RPMI8226 (cell line): Measurements from ENCODE around the gene STYXL2.
A peak's percentile ranks its signal among the peaks of the same experiment; 100 is the strongest.

Source experiments
- DNase-seq: peaks from one replicate; pipeline ENCODE4 v3.0.0-alpha.2; 2015

The STYXL2 gene

DNA sequence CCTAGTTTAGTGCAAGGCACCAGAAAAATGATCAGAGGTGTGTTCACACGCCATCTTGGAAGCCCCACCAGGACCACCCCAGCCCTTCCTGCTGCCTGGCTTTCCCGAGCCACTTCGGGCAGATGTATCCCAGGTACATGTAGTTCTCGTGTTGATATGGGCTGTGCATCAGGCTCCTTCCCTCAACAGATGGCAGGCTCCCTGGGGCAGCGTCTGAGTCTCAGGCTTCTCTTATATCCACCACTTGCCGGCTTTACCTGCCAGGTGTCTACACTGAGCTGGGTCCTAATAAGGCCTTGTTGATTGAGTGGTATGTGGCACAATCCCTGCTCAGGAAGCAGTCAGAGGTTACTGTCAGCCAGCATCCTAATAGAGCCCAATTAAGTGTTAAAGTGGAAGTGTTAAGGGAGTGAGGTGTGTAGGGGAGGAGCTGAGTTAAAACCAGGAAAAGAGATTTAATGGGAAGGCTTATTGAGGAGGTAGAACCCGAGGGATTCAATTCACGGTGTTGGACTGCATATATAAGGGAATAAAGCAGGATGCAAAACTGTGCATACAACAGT is 12.2 kb upstream of the STYXL2 start:
- DNase-seq, result no peak

DNA sequence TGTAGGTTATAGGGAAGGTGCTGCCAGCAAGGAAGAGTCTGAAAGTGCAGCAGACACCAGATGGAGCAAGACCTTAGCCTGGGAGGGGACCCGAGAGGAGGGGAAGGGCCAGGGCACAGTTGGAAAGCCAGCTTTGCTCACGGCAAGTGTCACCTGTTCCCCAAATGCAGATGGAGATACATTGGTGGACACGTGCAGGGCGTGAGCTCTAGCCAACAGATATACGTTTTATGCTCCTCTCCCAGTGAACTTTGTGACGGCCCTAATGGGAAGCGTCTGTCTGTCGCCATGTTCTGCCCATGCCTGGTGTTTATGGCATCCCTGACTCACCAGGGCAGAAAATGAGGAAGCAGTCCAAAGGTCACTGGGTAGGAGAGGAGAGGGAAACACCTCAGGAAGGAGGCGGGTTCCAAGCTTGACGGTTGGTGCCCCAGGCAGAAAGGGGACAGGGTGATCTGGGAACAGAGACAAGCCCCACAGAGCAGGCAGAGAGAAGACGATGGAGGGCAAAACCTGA is 11.3 kb upstream of the STYXL2 start:
- DNase-seq, result no peak

DNA sequence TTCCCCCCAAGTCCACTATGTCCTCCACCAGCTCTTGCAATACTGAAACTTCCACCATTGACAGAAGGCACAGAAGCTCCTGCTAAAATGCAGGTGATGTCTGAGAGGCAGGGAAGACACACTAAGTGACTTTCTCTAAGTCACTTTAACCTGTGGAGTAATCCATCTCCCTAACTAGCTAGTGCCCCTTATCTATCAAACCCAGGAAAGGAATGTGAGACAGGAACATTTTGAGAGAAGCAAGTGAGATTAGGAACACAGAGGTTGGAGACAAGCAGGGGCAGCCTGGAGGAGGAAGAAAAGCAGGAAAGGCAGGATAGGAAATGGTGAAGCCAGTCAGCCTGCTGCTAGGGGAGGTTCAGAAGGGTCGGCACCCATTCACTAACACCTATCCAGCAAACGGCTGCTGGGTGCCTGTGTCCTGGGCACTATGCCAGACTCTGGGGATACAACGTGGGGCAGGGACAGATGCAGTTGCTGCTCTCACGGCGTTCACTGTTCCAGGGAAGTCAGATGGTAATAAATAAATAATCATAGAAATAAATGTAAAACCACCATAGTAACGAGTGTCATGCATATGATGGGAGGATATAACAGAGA is 10.7 kb upstream of the STYXL2 start:
- peak; percentile 50 for DNase-seq

DNA sequence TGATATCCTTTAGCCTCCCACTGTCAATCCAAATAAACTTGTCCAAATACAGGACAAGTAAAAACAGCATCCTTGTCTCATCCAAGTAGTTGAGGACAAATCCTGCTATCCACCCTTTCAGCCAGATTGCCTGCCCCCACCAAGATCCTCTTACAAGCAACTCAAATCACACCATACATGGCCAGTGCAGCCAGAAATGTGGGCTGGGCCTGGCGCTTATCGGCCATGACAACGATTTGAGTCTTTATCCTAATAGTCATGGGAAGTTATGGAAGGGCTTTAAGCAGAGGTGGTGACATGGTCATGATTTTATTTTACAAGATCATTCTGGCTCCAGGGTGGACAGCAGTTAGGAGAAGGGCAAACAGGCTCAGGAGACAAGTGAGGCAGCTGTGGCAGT is 10.0 kb upstream of the STYXL2 start:
- DNase-seq, result no peak

DNA sequence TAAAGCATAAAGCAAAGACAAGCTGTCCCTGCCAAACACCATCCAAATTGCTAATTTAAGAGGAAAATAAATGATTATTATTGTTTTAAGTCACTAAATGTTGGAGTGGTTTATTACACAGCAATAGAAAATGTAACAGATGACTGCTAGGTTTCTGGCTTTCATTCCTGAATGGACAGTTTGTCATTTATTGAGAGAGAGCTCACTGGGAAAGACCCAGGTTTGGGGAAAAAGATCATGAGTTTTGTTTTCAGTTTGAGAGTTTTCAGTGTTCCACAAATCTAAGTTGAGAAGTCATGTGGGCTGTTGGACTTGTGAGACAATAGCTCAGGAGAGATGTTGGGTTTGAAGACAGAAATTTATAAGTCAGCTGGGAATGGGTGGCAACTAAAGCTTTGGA is 9.1 kb upstream of the STYXL2 start:
- no peak for DNase-seq

DNA sequence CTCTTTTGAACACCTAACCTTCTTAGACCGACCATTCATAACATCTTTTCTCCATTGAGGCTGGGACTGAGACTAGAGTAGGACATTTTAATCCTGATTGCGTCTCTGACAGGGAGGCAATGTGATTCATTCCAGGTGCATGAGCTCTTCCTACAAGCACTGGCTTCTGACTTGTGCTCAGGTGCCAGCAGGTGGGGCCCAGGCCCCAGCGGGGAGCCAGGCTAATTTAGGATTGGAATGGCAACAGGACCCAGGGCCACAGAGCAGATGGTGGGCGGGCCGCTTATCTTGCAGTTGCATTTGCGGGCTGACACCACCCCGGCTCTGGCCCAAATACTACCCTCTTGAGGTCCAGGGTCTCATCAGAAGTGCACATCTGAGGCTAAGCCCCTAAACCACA is 7.8 kb upstream of the STYXL2 start:
- no peak for DNase-seq

DNA sequence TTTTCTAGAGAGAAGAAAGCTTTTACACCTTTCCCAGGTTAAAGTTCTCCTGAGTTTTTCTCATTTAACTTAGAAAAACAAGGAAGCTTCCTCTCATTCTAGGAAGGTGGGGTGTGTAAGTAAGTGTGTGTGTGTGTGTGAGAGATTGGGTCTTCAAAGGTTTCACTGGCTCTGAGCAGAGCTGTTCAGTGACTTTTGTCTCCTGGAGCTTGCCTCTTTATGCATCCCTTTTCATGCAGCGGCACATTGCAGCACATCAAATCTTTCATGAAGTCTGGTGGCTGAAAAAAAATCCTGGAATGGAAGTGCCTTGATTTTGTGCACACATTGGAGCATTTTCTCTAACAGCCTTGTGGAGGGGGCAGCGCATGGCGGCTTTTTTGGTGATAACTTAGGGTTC is 7.1 kb upstream of the STYXL2 start:
- DNase-seq, result no peak

DNA sequence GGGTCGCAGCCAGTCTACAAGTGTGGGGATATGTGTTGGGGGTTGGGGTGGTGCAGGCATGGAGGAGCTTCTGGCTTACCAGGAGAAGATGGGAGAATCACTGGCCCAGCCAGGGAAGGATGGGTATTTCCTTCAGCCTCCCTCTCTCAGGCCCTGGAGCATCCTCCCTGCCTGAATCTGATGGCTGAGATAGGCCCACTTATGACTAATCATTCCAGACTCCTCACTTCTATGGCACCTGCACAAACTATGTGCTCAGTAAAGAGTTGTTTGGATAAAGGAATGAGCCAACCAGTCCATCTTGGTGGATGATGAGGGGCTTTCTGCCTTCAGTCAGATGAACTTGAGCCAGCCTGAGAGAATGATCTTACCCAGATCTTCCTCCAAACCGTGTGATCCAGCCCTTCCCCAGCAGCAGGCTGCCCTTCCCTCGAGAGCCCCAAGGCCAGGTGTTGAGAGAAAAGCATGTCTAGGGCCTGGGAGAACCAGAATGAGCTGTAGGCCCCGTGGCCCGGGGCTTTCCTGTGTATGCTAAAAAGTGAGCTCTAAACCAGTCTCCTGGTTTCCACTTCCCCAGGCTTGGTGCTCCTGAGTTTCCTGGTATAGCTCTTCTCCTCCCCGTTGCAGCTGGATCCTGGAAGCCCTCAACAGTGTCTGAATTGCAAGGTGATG is 5.0 kb upstream of the STYXL2 start:
- DNase-seq, result no peak

DNA sequence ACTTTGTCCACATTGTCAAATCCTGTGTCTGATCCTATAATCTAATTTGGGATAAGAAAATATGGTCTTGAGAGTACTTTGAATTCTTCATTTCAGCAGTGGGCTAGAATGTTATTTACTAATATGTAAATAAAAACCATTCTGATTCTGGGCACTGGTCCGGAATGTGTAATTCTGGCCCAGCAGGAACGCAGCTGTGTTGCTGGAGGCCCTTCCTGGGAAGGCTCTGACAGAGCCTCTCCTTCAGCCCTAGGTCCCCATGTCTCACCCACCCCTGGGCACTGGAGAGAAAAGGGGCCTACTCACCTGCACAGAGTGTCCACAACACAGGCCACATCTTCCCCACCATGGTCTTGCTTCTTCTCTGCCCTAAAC is 3.9 kb upstream of the STYXL2 start:
- DNase-seq, result no peak

DNA sequence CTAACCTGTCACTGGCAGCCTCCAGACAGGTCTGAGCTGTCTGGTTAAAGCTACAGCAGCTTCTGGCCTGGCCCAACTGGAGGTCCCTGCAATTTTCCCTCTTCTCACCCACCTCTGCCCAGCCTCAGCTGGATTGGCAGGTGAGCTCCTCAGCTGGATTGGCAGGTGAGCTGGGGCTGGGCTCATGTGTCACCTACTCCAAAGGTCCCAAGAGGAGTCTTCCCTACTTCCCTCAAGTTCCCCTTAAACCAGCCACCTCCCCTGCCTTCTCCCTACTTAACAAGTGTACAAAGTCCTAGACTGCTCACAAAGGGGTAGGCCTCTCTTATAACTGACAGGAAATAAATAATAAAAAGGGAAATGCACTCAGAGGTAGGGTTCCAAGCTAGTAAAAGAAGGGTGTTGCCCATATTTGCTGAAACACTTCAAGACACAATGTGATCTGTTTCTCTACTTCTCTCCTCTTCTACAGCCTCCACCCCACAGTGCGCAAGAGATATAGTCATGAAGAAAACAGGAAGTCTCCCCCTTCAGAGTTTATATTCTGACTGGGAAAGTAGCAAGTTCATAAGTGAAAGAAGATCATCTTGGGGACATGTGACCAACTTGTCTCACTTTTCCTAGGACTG is 3.4 kb upstream of the STYXL2 start, which contains the start of gene GPA33:
Gene GPA33 (minus strand): TSS at position 64 of the 629 bp plus-strand sequence. CDS start 90 bp downstream, outside the sequence.
- no peak for DNase-seq

DNA sequence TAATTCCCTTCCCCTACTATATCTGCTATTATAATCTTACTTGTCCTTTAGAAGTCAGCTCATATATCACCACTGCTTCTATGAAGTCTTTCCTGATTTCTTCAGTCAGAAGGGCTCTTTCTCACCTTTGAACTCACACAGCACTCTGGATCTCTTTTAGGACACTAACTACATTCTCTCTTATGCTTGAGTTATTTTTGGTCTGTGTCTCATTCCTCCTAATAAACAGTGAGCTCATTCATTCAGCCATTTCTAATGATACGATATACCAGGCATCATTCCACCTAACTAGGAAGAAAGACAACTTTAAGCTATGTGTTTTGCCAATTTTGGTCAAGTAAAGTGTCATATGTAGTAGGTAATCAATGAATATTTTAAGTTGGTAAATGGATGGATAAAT is 1.2 kb upstream of the STYXL2 start:
- DNase-seq, result no peak

DNA sequence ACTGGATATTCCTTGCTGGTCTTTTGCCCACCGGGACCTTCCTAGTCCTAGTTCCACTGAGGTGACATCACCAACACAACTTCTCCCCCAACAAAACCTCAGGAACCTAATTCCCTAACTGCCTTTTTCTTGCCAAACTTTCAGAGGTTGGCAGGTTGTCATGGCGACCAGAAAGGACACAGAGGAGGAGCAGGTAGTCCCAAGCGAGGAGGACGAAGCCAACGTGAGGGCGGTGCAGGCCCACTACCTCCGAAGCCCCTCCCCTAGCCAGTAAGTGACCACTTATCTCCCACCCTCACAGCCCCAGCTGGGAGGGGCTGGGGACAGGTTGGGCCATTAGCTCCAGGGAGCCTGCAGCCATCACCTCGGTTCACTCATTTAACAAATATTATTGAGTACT is 815 bp downstream of the STYXL2 start:
- no peak for DNase-seq

DNA sequence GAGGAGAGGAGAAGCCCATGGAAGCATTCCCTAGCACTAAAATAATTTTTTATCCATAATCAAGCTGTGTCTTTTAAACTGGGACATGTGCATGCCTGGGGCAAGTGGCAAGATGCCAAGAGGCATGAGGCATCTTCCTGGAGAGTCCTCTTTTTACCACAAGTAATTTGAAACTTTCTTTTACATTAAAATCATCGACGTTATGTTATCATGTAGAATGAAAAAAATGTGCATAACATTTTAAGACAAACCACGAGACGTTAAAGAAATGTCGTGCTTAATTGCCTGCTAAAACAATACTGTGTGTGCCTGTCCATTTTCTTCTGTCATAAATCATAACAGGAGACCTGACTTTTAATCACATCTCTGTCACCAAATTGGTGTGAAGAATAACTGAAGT is 1.5 kb downstream of the STYXL2 start:
- peak; percentile 20 for DNase-seq

DNA sequence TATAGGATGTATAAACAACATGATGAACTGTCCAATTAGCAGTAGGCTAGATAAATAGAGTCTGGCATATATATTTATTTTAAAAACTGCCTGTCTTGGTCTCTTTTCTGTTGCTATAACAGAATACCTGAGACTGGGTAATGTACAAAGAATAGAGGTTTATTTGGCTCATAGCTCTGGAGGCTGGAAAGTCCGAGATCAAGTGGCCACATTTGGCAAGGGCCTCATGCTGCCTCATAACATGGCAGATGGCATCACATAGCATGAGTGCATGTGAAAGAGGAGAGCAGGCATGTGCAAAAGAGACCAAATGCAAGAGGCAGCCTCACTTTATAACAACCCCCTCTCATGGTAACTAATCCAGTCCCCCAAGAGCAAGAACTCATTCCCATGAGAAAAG is 6.0 kb downstream of the STYXL2 start:
- no peak for DNase-seq

DNA sequence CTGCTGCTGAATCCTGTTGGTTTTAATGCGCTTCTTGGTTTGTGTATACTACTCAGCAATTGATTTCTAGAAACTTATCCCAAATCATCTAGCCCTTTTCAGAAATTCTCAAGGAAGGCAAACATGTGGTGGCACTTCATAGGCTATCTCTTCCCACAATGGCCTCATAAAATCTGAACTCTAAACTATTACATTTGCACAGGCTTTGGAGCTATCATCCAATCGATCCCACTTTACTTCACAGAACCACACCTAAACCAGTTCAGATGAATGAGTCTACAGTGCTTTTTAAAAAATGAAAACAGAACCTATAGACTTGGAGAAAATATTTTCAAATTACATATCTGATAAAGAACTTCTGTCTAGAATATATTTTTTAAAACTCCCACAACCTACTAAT is 6.9 kb downstream of the STYXL2 start:
- no peak for DNase-seq

DNA sequence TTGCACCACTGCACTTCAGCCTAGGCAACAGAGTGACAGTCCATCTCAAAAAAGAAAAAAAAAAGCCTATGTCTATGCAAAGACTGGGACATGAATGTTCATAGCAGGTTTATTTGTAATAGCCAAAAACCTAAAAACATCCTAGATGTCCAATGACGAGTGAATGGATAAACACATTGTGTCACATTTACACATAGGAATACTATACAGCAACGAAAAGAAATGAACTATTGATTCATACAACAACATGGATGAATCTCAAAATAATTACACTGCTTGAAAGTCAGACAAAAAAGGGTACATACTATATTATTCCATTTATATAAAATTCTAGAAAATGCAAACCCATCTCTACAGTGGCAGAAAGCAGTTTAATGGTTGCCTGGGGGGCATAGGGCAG is 7.9 kb downstream of the STYXL2 start:
- DNase-seq, result no peak

DNA sequence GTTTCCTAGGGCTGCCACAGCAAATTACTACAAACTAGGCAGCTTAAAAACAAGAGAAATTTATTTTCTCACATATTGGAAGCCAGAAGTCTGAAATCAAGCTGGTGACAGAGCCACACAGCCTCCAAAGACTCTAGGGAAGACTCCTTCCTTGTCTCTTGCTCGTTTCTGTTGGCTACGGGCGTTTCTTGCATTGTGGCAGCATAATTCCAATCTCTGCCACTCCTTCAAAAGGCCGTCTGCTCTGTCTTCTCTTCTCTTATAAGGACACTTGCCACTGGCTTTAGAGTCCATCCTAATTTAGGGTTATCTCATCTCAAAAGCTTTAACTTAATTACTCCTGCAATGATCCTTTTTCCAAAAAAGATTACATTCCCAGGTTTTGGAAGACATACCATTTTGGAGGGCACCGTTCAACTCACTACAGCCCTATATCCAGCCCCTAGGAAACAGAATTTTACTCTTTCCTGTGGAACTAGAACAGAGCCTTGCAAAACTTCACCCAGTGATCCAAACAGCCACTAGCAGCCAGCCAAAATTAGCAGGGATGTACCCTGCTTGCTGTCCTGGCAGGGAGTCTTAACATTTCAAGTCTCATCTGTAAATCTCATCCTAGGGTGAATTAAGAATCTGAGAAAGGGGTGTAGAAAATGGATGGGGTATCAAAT is 9.2 kb downstream of the STYXL2 start:
- no peak for DNase-seq

DNA sequence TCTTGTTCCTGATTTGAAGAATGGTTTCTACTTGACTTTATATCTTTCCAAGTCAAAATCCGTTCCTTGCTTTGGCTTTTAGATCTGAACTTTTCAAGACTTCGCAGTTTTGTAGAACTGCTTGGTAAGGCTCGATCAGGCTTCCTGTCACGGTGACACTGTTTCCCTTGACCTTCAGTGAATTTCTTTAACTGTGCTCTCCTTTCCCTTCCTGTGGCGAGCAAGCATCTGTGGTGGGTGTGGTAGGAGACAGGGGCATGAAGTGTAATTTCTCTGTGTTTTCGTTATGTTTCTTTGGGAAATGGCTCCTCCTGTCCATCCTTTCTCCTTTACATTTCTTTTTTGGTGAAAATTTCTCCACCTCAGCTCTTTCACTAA is 10.4 kb downstream of the STYXL2 start:
- no peak for DNase-seq

DNA sequence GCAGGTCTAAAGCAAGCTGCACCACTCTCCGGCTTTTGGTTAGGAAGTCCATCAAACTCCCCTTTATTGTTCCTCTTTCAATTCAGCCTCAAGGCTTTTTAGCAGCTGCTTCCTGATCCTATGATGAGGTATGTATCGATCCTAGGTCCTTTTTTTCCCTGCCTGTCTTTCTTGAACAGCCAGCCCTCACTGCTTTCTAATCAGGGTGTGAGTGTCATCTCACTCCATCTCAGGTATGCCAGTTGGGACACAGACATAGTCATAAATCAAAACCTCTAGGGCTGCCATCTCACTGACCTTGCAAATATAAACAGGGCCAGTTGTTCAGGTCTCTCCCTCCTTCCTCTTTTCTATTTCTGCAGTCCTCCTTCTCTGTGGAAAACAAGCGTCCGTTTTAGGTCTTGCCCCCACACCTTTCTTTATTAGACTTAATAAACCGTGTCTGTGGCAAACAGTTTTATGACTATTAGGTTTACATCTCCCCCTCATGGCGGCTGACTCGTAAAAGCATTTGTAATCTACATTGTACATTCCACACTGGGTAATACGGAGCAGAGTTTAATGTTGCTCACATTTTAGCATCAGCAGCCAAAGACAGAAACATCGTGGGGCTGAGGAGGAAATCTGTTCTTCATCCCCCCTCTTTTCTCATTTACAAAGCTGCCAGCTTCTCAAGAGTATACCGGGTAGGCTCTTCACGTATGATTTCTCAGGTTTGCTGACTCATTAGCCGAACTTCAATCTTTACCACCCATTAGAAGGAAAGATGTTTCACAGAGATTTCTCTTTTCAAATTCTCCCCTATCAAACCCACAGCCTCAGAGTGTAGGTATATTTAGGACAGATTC is 11.6 kb downstream of the STYXL2 start:
- no peak for DNase-seq

DNA sequence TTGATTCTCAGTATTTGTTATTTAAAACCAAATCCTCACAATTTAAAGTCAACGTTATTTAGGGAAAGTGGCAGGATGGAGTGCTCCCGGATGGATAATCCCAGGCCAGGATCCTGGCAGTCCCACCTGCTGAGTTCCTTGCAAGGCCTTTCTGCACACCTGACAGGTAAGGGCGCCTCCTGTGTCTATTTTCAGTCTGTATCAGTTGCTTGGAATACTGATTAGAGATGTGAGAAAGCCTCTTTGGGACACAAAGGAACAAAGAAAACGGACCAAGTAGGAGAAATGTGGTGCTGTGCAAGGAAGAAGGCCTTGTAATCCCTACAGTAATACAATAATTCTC is 12.2 kb downstream of the STYXL2 start:
- DNase-seq, result no peak

DNA sequence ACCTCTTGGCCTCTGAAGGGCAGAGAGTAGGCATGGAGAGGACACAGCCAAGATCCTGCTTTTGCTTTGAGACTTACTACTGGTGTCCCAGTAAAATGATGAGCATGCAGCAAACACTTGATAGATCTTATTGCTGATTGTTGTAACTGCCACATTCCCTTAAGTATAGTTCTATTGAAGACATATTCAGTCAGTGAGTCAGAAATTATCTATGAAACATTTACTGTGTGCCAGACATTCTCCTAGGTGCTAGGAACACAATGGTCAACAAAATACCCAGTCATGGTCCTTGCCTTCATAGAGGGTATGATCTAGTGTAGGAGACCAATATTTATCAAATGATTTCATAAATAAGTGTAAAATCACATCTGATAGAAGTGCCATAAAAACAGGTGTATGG is 13.6 kb downstream of the STYXL2 start:
- no peak for DNase-seq

DNA sequence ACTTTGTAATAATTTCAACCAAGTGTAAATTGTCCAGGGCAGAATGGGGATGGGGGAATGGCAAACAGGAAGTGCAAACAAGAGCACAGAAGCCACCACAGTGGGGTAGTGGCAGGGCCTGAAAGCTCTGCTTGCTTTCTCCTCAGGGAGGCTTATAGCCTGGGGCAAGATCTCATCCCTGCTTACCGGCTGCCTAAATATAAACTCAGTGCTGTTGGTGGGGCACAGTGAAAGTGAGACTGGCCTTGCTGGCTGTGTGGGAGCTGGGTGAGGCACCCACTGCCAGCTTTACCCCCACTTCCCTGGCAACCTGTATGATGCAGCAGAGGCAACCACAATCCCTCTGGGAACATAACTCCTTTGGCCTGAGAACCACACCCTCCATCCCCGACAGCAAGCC is 15.2 kb downstream of the STYXL2 start:
- no peak for DNase-seq

DNA sequence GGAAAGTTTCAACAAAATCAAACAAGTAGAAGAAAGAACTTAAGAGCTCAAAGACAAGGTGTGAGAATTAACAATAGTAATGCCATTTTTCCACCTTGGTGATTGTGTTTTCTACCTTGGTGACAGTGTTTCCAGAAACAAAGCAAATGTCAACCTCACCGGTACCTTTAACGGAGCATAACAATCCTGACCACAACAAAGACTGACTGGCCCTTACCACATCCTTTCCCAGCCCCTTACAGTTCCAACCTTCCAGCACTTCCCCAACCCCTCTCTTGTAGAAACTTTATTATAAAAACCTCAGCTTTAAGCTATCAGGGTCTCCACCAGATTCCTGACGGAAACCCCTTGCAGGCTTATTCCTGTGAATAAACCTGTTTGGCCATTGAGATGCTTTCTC is 16.7 kb downstream of the STYXL2 start:
- no peak for DNase-seq
